Measurements from ENCODE around the gene CTSA.

Gene CTSA

DNA sequence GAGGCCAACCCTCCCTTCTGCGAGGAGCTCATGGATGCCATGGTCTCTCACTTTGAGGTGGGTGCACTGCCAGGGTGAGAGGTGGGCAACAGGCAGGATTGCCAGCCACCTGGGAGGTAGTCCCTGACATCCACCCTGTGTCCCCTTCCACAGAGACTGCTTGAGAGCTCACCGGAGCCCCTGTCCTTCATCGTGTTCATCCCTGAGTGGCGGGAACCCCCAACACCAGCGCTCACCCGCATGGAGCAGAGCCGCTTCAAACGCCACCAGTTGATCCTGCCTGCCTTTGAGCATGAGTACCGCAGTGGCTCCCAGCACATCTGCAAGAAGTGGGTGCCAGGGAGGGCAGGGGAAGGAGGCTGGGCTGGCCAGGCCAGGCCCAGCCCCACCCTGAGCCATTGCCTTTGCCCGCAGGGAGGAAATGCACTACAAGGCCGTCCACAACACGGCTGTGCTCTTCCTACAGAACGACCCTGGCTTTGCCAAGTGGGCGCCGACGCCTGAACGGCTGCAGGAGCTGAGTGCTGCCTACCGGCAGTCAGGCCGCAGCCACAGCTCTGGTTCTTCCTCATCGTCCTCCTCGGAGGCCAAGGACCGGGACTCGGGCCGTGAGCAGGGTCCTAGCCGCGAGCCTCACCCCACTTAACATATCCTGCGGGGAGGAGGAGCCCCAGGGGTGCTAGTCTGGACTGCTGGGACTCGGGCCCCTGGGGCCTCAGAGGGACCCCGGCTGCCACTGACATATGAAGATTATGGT is 56.2 kb downstream of the CTSA start:
- no peak overlapping the region for H3K27ac ChIP-seq (ENCODE audit: low read depth, low read length)
- H3K36me3 ChIP-seq (ENCODE audit: control insufficient read depth, insufficient read depth, low read length), result peaks cover 95% of the 10 kb centered on the region
- H3K9ac ChIP-seq (ENCODE audit: low read length), result no peak overlapping the region
- H3K9me3 ChIP-seq (ENCODE audit: control insufficient read depth, insufficient read depth, low read depth, low read length), result no peaks in the 10 kb centered on the region
- no peaks in the 10 kb centered on the region for H3K27me3 ChIP-seq (ENCODE audit: control insufficient read depth, insufficient read depth, low read length)
- H3K4me1 ChIP-seq (ENCODE audit: control insufficient read depth, insufficient read depth, low read length), result no peaks in the 10 kb centered on the region
- H3K4me3 ChIP-seq (ENCODE audit: low read depth, low read length), result no peak overlapping the region

DNA sequence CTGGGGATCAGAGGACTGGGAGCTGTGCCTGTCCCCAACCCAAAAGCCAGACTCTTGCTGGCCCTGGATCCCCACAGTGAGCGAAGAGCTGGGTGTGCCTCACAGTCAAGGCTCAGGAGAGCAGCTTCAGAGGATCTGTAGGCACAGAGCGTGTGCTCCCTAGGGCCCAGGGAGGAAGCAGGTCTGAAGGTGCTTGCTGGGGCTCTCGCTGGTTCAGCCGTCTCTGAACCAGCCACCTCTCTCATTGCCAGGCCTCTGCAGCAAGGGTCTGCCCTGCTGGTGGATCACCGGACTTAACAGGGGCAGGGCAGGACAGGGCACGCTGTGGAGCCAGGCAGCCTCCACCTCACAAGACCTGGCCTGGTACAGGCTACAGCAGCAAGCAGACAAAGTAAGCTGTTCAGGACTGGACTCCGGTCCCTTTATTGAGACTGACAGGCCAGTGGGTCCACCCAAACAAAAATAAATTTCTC is 57.2 kb downstream of the CTSA start:
- Histone ChIP-seq H3K4me3 (ENCODE audit: low read depth, low read length) (no peak overlapping the region), H3K4me1 (ENCODE audit: control insufficient read depth, insufficient read depth, low read length) (no peaks in the 10 kb centered on the region), H3K36me3 (ENCODE audit: control insufficient read depth, insufficient read depth, low read length) (peaks cover 98% of the 10 kb centered on the region), H3K9me3 (ENCODE audit: control insufficient read depth, insufficient read depth, low read depth, low read length) (no peaks in the 10 kb centered on the region), H3K27me3 (ENCODE audit: control insufficient read depth, insufficient read depth, low read length) (no peaks in the 10 kb centered on the region), H3K27ac (ENCODE audit: low read depth, low read length) (no peak overlapping the region), H3K9ac (ENCODE audit: low read length) (no peak overlapping the region)
